Activated CD4-positive, alpha-beta memory T cell treated with anti-CD3 and anti-CD28 coated beads, Interleukin-2, amount 10 ng/mL, durations not matched to agents 7 days and 5 days (primary cell): ENCODE data around the gene CTNNA2. TPM values are rescaled to one million over a fixed set of nuclear protein-coding genes. Genes with fewer than 3 reads are reported as not detected.

Source experiments
- CTCF ChIA-PET: fragments of 350-600 bp; sonication (Branson Sonifier 250); formaldehyde crosslinking; loops from one replicate; lab custom pipeline; 2021; ENCODE audit warnings: antibody characterized with exemption, inconsistent platforms; lab: Charles Lee
- POLR2A ChIA-PET: fragments of 350-600 bp; sonication (Branson Sonifier 250); formaldehyde crosslinking; loops from one replicate; lab custom pipeline; 2021; ENCODE audit warnings: antibody characterized with exemption; lab: Charles Lee
- DNase-seq: peaks from one replicate; pipeline ENCODE4 v3.0.0-alpha.2; 2020
- H3K27ac Mint-ChIP-seq: one replicate; pipeline ENCODE4 v1.8.0; 2021; ENCODE audit warnings: mild to moderate bottlenecking, mixed read lengths
- H3K27me3 Mint-ChIP-seq: one replicate; pipeline ENCODE4 v1.8.0; 2021; ENCODE audit warnings: mixed read lengths
- H3K36me3 Mint-ChIP-seq: one replicate; pipeline ENCODE4 v1.8.0; 2021; ENCODE audit warnings: low read depth, mixed read lengths
- H3K4me1 Mint-ChIP-seq: one replicate; pipeline ENCODE4 v1.8.0; 2021; ENCODE audit warnings: mixed read lengths
- H3K4me3 Mint-ChIP-seq: one replicate; pipeline ENCODE4 v1.8.0; 2021; ENCODE audit warnings: mild to moderate bottlenecking, mixed read lengths
- H3K9me3 Mint-ChIP-seq: one replicate; pipeline ENCODE4 v1.8.0; 2021; ENCODE audit warnings: mixed read lengths
- total RNA-seq, 2 experiments: library from RNA; stranded (reverse); gene quantifications; one replicate each; pipeline ENCODE4 v1.2.3, GENCODE V29; 2021

Gene CTNNA2
- total RNA-seq, 2 experiments from 2014 or later: not detected

GRCh38 chr2:80233333-80233732 lies 720.5 kb downstream of the CTNNA2 start:
- Mint-ChIP-seq H3K27me3 (no peaks in the 10 kb centered on the region), H3K36me3 (no peaks in the 10 kb centered on the region), H3K9me3 (no peaks in the 10 kb centered on the region), H3K27ac (no peak overlapping the region), H3K4me1 (no peaks in the 10 kb centered on the region), H3K4me3 (no peak overlapping the region)
- ChIA-PET POLR2A (no interaction called here), CTCF (no interaction called here)
- no peak for DNase-seq

- ChIA-PET POLR2A (no interaction called here), CTCF (interaction anchor here (0.9 to 1.3 kb wide), 5 partner anchors 8 to 91 kb away, joined by 3 read pairs; no protein-coding TSS in a partner anchor)
- Mint-ChIP-seq H3K27me3 (no peaks in the 10 kb centered on the region), H3K27ac (no peak overlapping the region), H3K4me1 (no peaks in the 10 kb centered on the region), H3K36me3 (no peaks in the 10 kb centered on the region), H3K4me3 (no peak overlapping the region), H3K9me3 (no peaks in the 10 kb centered on the region)
- DNase-seq: no peak
Observed at GRCh38 chr2:80238692-80239469, 726.0 kb downstream of the CTNNA2 start.

GRCh38 chr2:80242355-80242910 lies 729.6 kb downstream of the CTNNA2 start:
- POLR2A ChIA-PET: no interaction called here
- CTCF ChIA-PET: no interaction called here
- H3K4me1 Mint-ChIP-seq: no peaks in the 10 kb centered on the region
- H3K36me3 Mint-ChIP-seq: no peaks in the 10 kb centered on the region
- no peak overlapping the region for H3K27ac Mint-ChIP-seq
- no peaks in the 10 kb centered on the region for H3K9me3 Mint-ChIP-seq
- no peak for DNase-seq
- H3K27me3 Mint-ChIP-seq: no peaks in the 10 kb centered on the region
- H3K4me3 Mint-ChIP-seq: no peak overlapping the region

GRCh38 chr2:80244905-80245584 lies 732.2 kb downstream of the CTNNA2 start:
- Mint-ChIP-seq H3K27me3 (no peaks in the 10 kb centered on the region), H3K27ac (no peak overlapping the region), H3K36me3 (no peaks in the 10 kb centered on the region), H3K9me3 (peaks cover 2% of the 10 kb centered on the region), H3K4me3 (no peak overlapping the region), H3K4me1 (no peaks in the 10 kb centered on the region)
- POLR2A ChIA-PET: no interaction called here
- CTCF ChIA-PET: no interaction called here
- no peak for DNase-seq

GRCh38 chr2:80246534-80246933 lies 733.7 kb downstream of the CTNNA2 start:
- ChIA-PET POLR2A (no interaction called here), CTCF (interaction anchor here (1.1 kb wide), 1 partner anchor 8 kb away, joined by 3 read pairs; no protein-coding TSS in a partner anchor)
- Mint-ChIP-seq H3K9me3 (peaks cover 6% of the 10 kb centered on the region), H3K27ac (no peak overlapping the region), H3K36me3 (no peaks in the 10 kb centered on the region), H3K4me3 (no peak overlapping the region), H3K27me3 (no peaks in the 10 kb centered on the region), H3K4me1 (no peaks in the 10 kb centered on the region)
- DNase-seq: no peak

- Mint-ChIP-seq H3K4me1 (no peaks in the 10 kb centered on the region), H3K27me3 (no peaks in the 10 kb centered on the region), H3K9me3 (peaks cover 6% of the 10 kb centered on the region), H3K36me3 (no peaks in the 10 kb centered on the region), H3K4me3 (no peak overlapping the region), H3K27ac (no peak overlapping the region)
- ChIA-PET POLR2A (no interaction called here), CTCF (interaction anchor here (1.1 kb wide), 1 partner anchor 9 kb away, joined by 3 read pairs; no protein-coding TSS in a partner anchor)
- no peak for DNase-seq
Observed at GRCh38 chr2:80247339-80247738, 734.5 kb downstream of the CTNNA2 start.

GRCh38 chr2:80248146-80248545 lies 735.3 kb downstream of the CTNNA2 start:
- Mint-ChIP-seq H3K4me1 (no peaks in the 10 kb centered on the region), H3K27me3 (no peaks in the 10 kb centered on the region), H3K9me3 (peaks cover 6% of the 10 kb centered on the region), H3K27ac (no peak overlapping the region), H3K36me3 (no peaks in the 10 kb centered on the region), H3K4me3 (no peak overlapping the region)
- POLR2A ChIA-PET: no interaction called here
- no peak for DNase-seq
- CTCF ChIA-PET: no interaction called here

GRCh38 chr2:80252294-80252986 lies 739.6 kb downstream of the CTNNA2 start:
- no peak for DNase-seq
- H3K4me3 Mint-ChIP-seq: no peak overlapping the region
- H3K27ac Mint-ChIP-seq: no peak overlapping the region
- H3K9me3 Mint-ChIP-seq: peaks cover 6% of the 10 kb centered on the region
- H3K36me3 Mint-ChIP-seq: no peaks in the 10 kb centered on the region
- ChIA-PET CTCF (no interaction called here), POLR2A (no interaction called here)
- H3K4me1 Mint-ChIP-seq: no peaks in the 10 kb centered on the region
- H3K27me3 Mint-ChIP-seq: no peaks in the 10 kb centered on the region

- Mint-ChIP-seq H3K27ac (no peak overlapping the region), H3K4me1 (no peaks in the 10 kb centered on the region), H3K36me3 (no peaks in the 10 kb centered on the region), H3K4me3 (no peak overlapping the region), H3K9me3 (no peaks in the 10 kb centered on the region), H3K27me3 (no peaks in the 10 kb centered on the region)
- CTCF ChIA-PET: no interaction called here
- DNase-seq: no peak
- POLR2A ChIA-PET: no interaction called here
Observed at GRCh38 chr2:80255918-80256781, 743.3 kb downstream of the CTNNA2 start.

- Mint-ChIP-seq H3K27me3 (no peaks in the 10 kb centered on the region), H3K4me1 (no peaks in the 10 kb centered on the region)
- POLR2A ChIA-PET: no interaction called here
Observed at GRCh38 chr2:80256782-80257167, 743.9 kb downstream of the CTNNA2 start.

GRCh38 chr2:80257450-80257849 lies 744.6 kb downstream of the CTNNA2 start:
- H3K27me3 Mint-ChIP-seq: no peaks in the 10 kb centered on the region
- H3K4me3 Mint-ChIP-seq: no peak overlapping the region
- POLR2A ChIA-PET: no interaction called here
- H3K9me3 Mint-ChIP-seq: no peaks in the 10 kb centered on the region
- no peaks in the 10 kb centered on the region for H3K36me3 Mint-ChIP-seq
- no peak for DNase-seq
- CTCF ChIA-PET: interaction anchor here (1.6 kb wide), 1 partner anchor 19 kb away, joined by 3 read pairs; no protein-coding TSS in a partner anchor
- H3K4me1 Mint-ChIP-seq: no peaks in the 10 kb centered on the region
- H3K27ac Mint-ChIP-seq: no peak overlapping the region

More at GRCh38 chr2:80256782-80257167, 743.9 kb downstream of the CTNNA2 start:
- H3K36me3 Mint-ChIP-seq: no peaks in the 10 kb centered on the region
- H3K27ac Mint-ChIP-seq: no peak overlapping the region
- no peak for DNase-seq
- H3K4me3 Mint-ChIP-seq: no peak overlapping the region
- CTCF ChIA-PET: no interaction called here
- no peaks in the 10 kb centered on the region for H3K9me3 Mint-ChIP-seq

GRCh38 chr2:80258341-80258740 lies 745.5 kb downstream of the CTNNA2 start:
- H3K27me3 Mint-ChIP-seq: no peaks in the 10 kb centered on the region
- H3K4me3 Mint-ChIP-seq: no peak overlapping the region
- no peaks in the 10 kb centered on the region for H3K9me3 Mint-ChIP-seq
- POLR2A ChIA-PET: no interaction called here
- H3K36me3 Mint-ChIP-seq: no peaks in the 10 kb centered on the region
- H3K27ac Mint-ChIP-seq: no peak overlapping the region
- no peak for DNase-seq
- CTCF ChIA-PET: interaction anchor here (1.6 kb wide), 1 partner anchor 20 kb away, joined by 3 read pairs; no protein-coding TSS in a partner anchor
- H3K4me1 Mint-ChIP-seq: no peaks in the 10 kb centered on the region
